Activated CD4-positive, alpha-beta T cell treated with anti-CD3 and anti-CD28 coated beads, Interleukin-2, amount 10 ng/mL, durations not matched to agents 24 days and 14 days (primary cell): ENCODE measurements around the gene ABCA4. TPM values are rescaled to one million over a fixed set of nuclear protein-coding genes. Genes with fewer than 3 reads are reported as not detected.

Experiments
- DNase-seq: peaks from one replicate; pipeline ENCODE4 v3.0.0; 2022
- H3K27ac Mint-ChIP-seq: one replicate; pipeline ENCODE4 v1.8.0; 2022; ENCODE audit warnings: mild to moderate bottlenecking, mixed read lengths
- H3K27me3 Mint-ChIP-seq: one replicate; pipeline ENCODE4 v1.8.0; 2022; ENCODE audit warnings: mixed read lengths
- H3K36me3 Mint-ChIP-seq: one replicate; pipeline ENCODE4 v1.8.0; 2022; ENCODE audit warnings: low read depth, mild to moderate bottlenecking, mixed read lengths
- H3K4me1 Mint-ChIP-seq: one replicate; pipeline ENCODE4 v1.8.0; 2021; ENCODE audit warnings: mixed read lengths
- H3K4me3 Mint-ChIP-seq: one replicate; pipeline ENCODE4 v1.8.0; 2022; ENCODE audit warnings: mild to moderate bottlenecking, moderate library complexity, mixed read lengths
- H3K9me3 Mint-ChIP-seq: one replicate; pipeline ENCODE4 v1.8.0; 2021; ENCODE audit warnings: mixed read lengths
- intact Hi-C: fragments of 100-400 bp; cut with micrococcal nuclease; formaldehyde crosslinking; loops from one replicate; pipeline ENCODE4 v1.15.1; 2023
- total RNA-seq: library from RNA; stranded (reverse); gene quantifications from 2 replicates; pipeline ENCODE4 v1.2.3, GENCODE V29; 2022

The ABCA4 gene
- total RNA-seq, 1 donor from 2014 or later: 0.12 TPM

GRCh38 chr1:94104776-94105580, 16.0 kb downstream of the ABCA4 start:
- H3K9me3 Mint-ChIP-seq: no peaks in the 10 kb centered on the region
- no peak for DNase-seq
- peaks cover 36% of the 10 kb centered on the region for H3K27me3 Mint-ChIP-seq
- no peak overlapping the region for H3K27ac Mint-ChIP-seq
- no peaks in the 10 kb centered on the region for H3K36me3 Mint-ChIP-seq
- intact Hi-C loops: no loop called here
- H3K4me3 Mint-ChIP-seq: no peak overlapping the region
- H3K4me1 Mint-ChIP-seq: no peaks in the 10 kb centered on the region

- no peak for DNase-seq
- intact Hi-C loops: no loop called here
- Mint-ChIP-seq H3K36me3 (no peaks in the 10 kb centered on the region), H3K27ac (no peak overlapping the region), H3K27me3 (peaks cover 36% of the 10 kb centered on the region), H3K4me1 (no peaks in the 10 kb centered on the region), H3K9me3 (no peaks in the 10 kb centered on the region), H3K4me3 (no peak overlapping the region)
Observed at GRCh38 chr1:94104127-94104684, 16.7 kb downstream of the ABCA4 start.

GRCh38 chr1:94103608-94104007, 17.3 kb downstream of the ABCA4 start:
- Mint-ChIP-seq H3K27ac (no peak overlapping the region), H3K9me3 (no peaks in the 10 kb centered on the region), H3K36me3 (no peaks in the 10 kb centered on the region), H3K4me3 (no peak overlapping the region), H3K4me1 (no peaks in the 10 kb centered on the region), H3K27me3 (peaks cover 39% of the 10 kb centered on the region)
- DNase-seq: no peak
- intact Hi-C loops: no loop called here

GRCh38 chr1:94101613-94102525, 19.1 kb downstream of the ABCA4 start:
- Mint-ChIP-seq H3K9me3 (no peaks in the 10 kb centered on the region), H3K4me3 (no peak overlapping the region), H3K36me3 (no peaks in the 10 kb centered on the region), H3K27ac (no peak overlapping the region), H3K27me3 (peaks cover 25% of the 10 kb centered on the region), H3K4me1 (no peaks in the 10 kb centered on the region)
- no peak for DNase-seq
- intact Hi-C loops: no loop called here

- Mint-ChIP-seq H3K27ac (no peak overlapping the region), H3K4me3 (no peak overlapping the region), H3K27me3 (peaks cover 22% of the 10 kb centered on the region), H3K4me1 (no peaks in the 10 kb centered on the region), H3K36me3 (no peaks in the 10 kb centered on the region), H3K9me3 (no peaks in the 10 kb centered on the region)
- DNase-seq: no peak
- intact Hi-C loops: no loop called here
Observed at GRCh38 chr1:94100785-94101612, 19.9 kb downstream of the ABCA4 start.

GRCh38 chr1:94100129-94100784, 20.7 kb downstream of the ABCA4 start:
- H3K4me1 Mint-ChIP-seq: no peaks in the 10 kb centered on the region
- H3K27ac Mint-ChIP-seq: peak overlapping the region; percentile 47
- H3K9me3 Mint-ChIP-seq: no peaks in the 10 kb centered on the region
- H3K4me3 Mint-ChIP-seq: no peak overlapping the region
- peaks cover 21% of the 10 kb centered on the region for H3K27me3 Mint-ChIP-seq
- H3K36me3 Mint-ChIP-seq: no peaks in the 10 kb centered on the region
- intact Hi-C loops: no loop called here
- DNase-seq: no peak

GRCh38 chr1:94099303-94099702, 21.6 kb downstream of the ABCA4 start:
- intact Hi-C loops: no loop called here
- Mint-ChIP-seq H3K27me3 (peaks cover 13% of the 10 kb centered on the region), H3K4me1 (peaks cover 2% of the 10 kb centered on the region), H3K4me3 (no peak overlapping the region), H3K36me3 (no peaks in the 10 kb centered on the region), H3K9me3 (no peaks in the 10 kb centered on the region), H3K27ac (no peak overlapping the region)
- no peak for DNase-seq

GRCh38 chr1:94098585-94099111, 22.3 kb downstream of the ABCA4 start:
- DNase-seq: no peak
- Mint-ChIP-seq H3K9me3 (no peaks in the 10 kb centered on the region), H3K27ac (no peak overlapping the region), H3K27me3 (peaks cover 12% of the 10 kb centered on the region), H3K36me3 (no peaks in the 10 kb centered on the region), H3K4me1 (peaks cover 5% of the 10 kb centered on the region), H3K4me3 (no peak overlapping the region)
- intact Hi-C loops: no loop called here

- Mint-ChIP-seq H3K27ac (no peak overlapping the region), H3K36me3 (no peaks in the 10 kb centered on the region), H3K9me3 (no peaks in the 10 kb centered on the region), H3K4me1 (peaks cover 15% of the 10 kb centered on the region), H3K4me3 (no peak overlapping the region), H3K27me3 (peaks cover 6% of the 10 kb centered on the region)
- intact Hi-C loops: no loop called here
- no peak for DNase-seq
Observed at GRCh38 chr1:94096797-94097549, 24.0 kb downstream of the ABCA4 start.

- no peaks in the 10 kb centered on the region for H3K36me3 Mint-ChIP-seq
- DNase-seq: no peak
- H3K4me1 Mint-ChIP-seq: peaks cover 19% of the 10 kb centered on the region
- peaks cover 6% of the 10 kb centered on the region for H3K27me3 Mint-ChIP-seq
- H3K27ac Mint-ChIP-seq: no peak overlapping the region
- no peak overlapping the region for H3K4me3 Mint-ChIP-seq
- intact Hi-C loops: no loop called here
- H3K9me3 Mint-ChIP-seq: no peaks in the 10 kb centered on the region
Observed at GRCh38 chr1:94095744-94096469, 25.0 kb downstream of the ABCA4 start.

GRCh38 chr1:94095112-94095637, 25.8 kb downstream of the ABCA4 start:
- Mint-ChIP-seq H3K4me3 (no peak overlapping the region), H3K9me3 (no peaks in the 10 kb centered on the region), H3K36me3 (no peaks in the 10 kb centered on the region), H3K4me1 (peaks cover 21% of the 10 kb centered on the region), H3K27me3 (peaks cover 2% of the 10 kb centered on the region), H3K27ac (no peak overlapping the region)
- intact Hi-C loops: no loop called here
- no peak for DNase-seq
